Measurements from ENCODE around the gene F13B. TPM values are rescaled to one million over a fixed set of nuclear protein-coding genes. Genes with fewer than 3 reads are reported as not detected.

F13B gene
- total RNA-seq, 1 experiment from 2014 or later: not detected

DNA sequence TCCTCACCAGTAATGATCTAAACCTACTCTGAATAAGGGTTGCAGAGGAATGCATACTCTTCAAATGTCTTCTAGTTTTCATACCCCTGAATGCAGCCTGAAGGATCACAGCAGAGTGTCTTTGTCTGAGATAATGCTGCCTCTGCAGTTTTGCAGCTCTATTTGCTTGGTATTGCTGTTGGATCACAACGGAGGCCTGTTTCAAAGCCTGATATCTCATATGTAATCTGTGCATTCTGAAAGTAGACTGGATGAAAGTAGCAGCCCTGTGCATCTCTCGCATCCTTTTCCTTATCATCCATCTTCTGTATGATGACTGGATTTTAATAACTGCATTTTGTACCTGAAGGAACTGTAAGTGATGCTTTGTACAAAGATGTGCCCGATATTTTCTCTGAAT lies 34.9 kb upstream of the F13B start:
- 0 out of 2 replicates have a peak, but pooled peaks cover 2% of the 10 kb centered on the region for H3K79me2 ChIP-seq (ENCODE audit: insufficient read depth, low read length)
- intact Hi-C loops (cut with micrococcal nuclease): no loop called here
- no peaks in the 10 kb centered on the region for H4K20me1 ChIP-seq (ENCODE audit: insufficient read depth)
- ChIA-PET RAD21 (ENCODE audit: low non-redundant PET in 1 of 2, low total read pairs in 2 of 2, uncharacterized antibody in 2 of 2, unreplicated experiment in 2 of 2) (no interaction called here), CTCF (no interaction called here), POLR2A (no interaction called here)
- TF ChIP-seq, protein P1, sequence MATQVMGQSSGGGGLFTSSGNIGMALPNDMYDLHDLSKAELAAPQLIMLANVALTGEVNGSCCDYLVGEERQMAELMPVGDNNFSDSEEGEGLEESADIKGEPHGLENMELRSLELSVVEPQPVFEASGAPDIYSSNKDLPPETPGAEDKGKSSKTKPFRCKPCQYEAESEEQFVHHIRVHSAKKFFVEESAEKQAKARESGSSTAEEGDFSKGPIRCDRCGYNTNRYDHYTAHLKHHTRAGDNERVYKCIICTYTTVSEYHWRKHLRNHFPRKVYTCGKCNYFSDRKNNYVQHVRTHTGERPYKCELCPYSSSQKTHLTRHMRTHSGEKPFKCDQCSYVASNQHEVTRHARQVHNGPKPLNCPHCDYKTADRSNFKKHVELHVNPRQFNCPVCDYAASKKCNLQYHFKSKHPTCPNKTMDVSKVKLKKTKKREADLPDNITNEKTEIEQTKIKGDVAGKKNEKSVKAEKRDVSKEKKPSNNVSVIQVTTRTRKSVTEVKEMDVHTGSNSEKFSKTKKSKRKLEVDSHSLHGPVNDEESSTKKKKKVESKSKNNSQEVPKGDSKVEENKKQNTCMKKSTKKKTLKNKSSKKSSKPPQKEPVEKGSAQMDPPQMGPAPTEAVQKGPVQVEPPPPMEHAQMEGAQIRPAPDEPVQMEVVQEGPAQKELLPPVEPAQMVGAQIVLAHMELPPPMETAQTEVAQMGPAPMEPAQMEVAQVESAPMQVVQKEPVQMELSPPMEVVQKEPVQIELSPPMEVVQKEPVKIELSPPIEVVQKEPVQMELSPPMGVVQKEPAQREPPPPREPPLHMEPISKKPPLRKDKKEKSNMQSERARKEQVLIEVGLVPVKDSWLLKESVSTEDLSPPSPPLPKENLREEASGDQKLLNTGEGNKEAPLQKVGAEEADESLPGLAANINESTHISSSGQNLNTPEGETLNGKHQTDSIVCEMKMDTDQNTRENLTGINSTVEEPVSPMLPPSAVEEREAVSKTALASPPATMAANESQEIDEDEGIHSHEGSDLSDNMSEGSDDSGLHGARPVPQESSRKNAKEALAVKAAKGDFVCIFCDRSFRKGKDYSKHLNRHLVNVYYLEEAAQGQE (IDR thresholded peaks at IDR 0.05; ENCODE audit: low read depth): no peak
- no peak for TF ChIP-seq EZH2phosphoT487 (IDR thresholded peaks at IDR 0.05; ENCODE audit: borderline replicate concordance)
- TF ChIP-seq POLR2A (IDR thresholded peaks at IDR 0.05; ENCODE audit: borderline replicate concordance, extremely low read depth, insufficient read depth, insufficient read length): no peak
- TF ChIP-seq CEBPB (IDR thresholded peaks at IDR 0.05; ENCODE audit: low read depth): no peak
- no peak for TF ChIP-seq POLR2AphosphoS5 (IDR thresholded peaks at IDR 0.05; ENCODE audit: low read depth, low read length)
- no peak for TF ChIP-seq SP1 (IDR thresholded peaks at IDR 0.05; ENCODE audit: low read depth)
- TF ChIP-seq SIN3A (IDR thresholded peaks at IDR 0.05; ENCODE audit: low read depth): no peak
- TF ChIP-seq TCF7L2 (IDR thresholded peaks at IDR 0.05; ENCODE audit: borderline replicate concordance, extremely low read depth, insufficient read depth, insufficient read length): no peak
- H3K4me2 ChIP-seq (ENCODE audit: low read length): no peak overlapping the region
- peaks cover 14 to 21% of the 10 kb centered on the region in 2 experiments; a peak in 3 of 4 replicates for H3K36me3 ChIP-seq (ENCODE audit: control insufficient read depth in 1 of 2, insufficient read depth in 2 of 2, low read length in 2 of 2)
- H3K9ac ChIP-seq (ENCODE audit: low read length): no peak overlapping the region
- no peaks in the 10 kb centered on the region for H3K27me3 ChIP-seq (ENCODE audit: insufficient read depth, low read length)
- no peak overlapping the region for H2AFZ ChIP-seq (ENCODE audit: low read depth, low read length, poor library complexity, severe bottlenecking)
- no peak overlapping the region for H3K4me3 ChIP-seq (replicated peaks in 1 of 2; ENCODE audit: low read depth in 1 of 2, low read length in 2 of 2)
- no peaks in the 10 kb centered on the region for H3K4me1 ChIP-seq (ENCODE audit: control insufficient read depth in 1 of 2, insufficient read depth in 2 of 2, low read length in 2 of 2)
- H3K9me2 ChIP-seq (ENCODE audit: insufficient read depth): no peaks in the 10 kb centered on the region
- no peak for ATAC-seq
- H3K27ac ChIP-seq (ENCODE audit: low read depth, low read length): no peak overlapping the region
- no peaks in the 10 kb centered on the region for H3K9me3 ChIP-seq (ENCODE audit: control insufficient read depth in 1 of 2, insufficient read depth in 1 of 2, low read depth in 1 of 2, low read length in 2 of 2)
- BruUV-seq (replicated peaks): no TSS peak
- no peak for DNase-seq (ENCODE audit: low read depth, low spot score)

Data from HCT116 (cell line).